Neural progenitor cell (in vitro differentiated cells): ENCODE measurements around the gene PRR22. TPM values are rescaled to one million over a fixed set of nuclear protein-coding genes. Genes with fewer than 3 reads are reported as not detected.

Experiments
- DNase-seq: peaks from one replicate; pipeline ENCODE4 v3.0.0-alpha.2; 2016; ENCODE audit warnings: low spot score
- H2AFZ ChIP-seq: fragments of 200-600 bp; sonication (generic); replicated peaks from 2 replicates; pipeline ENCODE4 v1.6.1; 2016; ENCODE audit warnings: antibody characterized with exemption
- H3F3A ChIP-seq: fragments of 200-600 bp; sonication (generic); 2 replicates; pipeline ENCODE4 v1.6.1; 2016; ENCODE audit warnings: antibody characterized with exemption, low read depth
- H3K27ac ChIP-seq: fragments of 200-600 bp; sonication (generic); 2 replicates; pipeline ENCODE4 v1.5.1; 2016; ENCODE audit warnings: mild to moderate bottlenecking
- H3K27me3 ChIP-seq: fragments of 200-600 bp; sonication (generic); 2 replicates; pipeline ENCODE4 v1.6.1; 2016; ENCODE audit warnings: mild to moderate bottlenecking, moderate library complexity
- H3K36me3 ChIP-seq: fragments of 200-600 bp; sonication (generic); 2 replicates; pipeline ENCODE4 v1.5.1; 2016
- H3K4me1 ChIP-seq: fragments of 200-600 bp; sonication (generic); 2 replicates; pipeline ENCODE4 v1.6.1; 2016; ENCODE audit warnings: mixed run types
- H3K4me2 ChIP-seq: fragments of 200-600 bp; sonication (generic); 2 replicates; pipeline ENCODE4 v1.6.1; 2016
- H3K4me3 ChIP-seq: fragments of 200-600 bp; sonication (generic); 2 replicates; pipeline ENCODE4 v1.5.1; 2016
- H3K79me2 ChIP-seq: fragments of 200-600 bp; sonication (generic); 2 replicates; pipeline ENCODE4 v1.6.1; 2016; ENCODE audit warnings: low read depth
- H3K9ac ChIP-seq: fragments of 200-600 bp; sonication (generic); 2 replicates; pipeline ENCODE4 v1.6.1; 2016
- H3K9me3 ChIP-seq: fragments of 200-600 bp; sonication (generic); 2 replicates; pipeline ENCODE4 v1.5.1; 2016; ENCODE audit warnings: low read depth
- H4K20me1 ChIP-seq: fragments of 200-600 bp; sonication (generic); 2 replicates; pipeline ENCODE4 v1.6.1; 2016; ENCODE audit warnings: low read depth
- H3K27ac Mint-ChIP-seq: 3 replicates; pipeline ENCODE4 v1.8.0; 2021; ENCODE audit warnings: mixed read lengths
- H3K27me3 Mint-ChIP-seq: 2 replicates; pipeline ENCODE4 v1.8.0; 2022; ENCODE audit warnings: low read depth, mild to moderate bottlenecking, inconsistent platforms, moderate library complexity, mixed read lengths; ENCODE audit not compliant: insufficient read depth
- H3K36me3 Mint-ChIP-seq: 3 replicates; pipeline ENCODE4 v1.8.0; 2021; ENCODE audit warnings: mixed read lengths
- H3K4me1 Mint-ChIP-seq: 3 replicates; pipeline ENCODE4 v1.8.0; 2021; ENCODE audit warnings: mixed read lengths
- H3K4me3 Mint-ChIP-seq: 3 replicates; pipeline ENCODE4 v1.8.0; 2021; ENCODE audit warnings: mild to moderate bottlenecking, moderate library complexity, mixed read lengths
- H3K9me3 Mint-ChIP-seq: 3 replicates; pipeline ENCODE4 v1.8.0; 2020; ENCODE audit warnings: mixed read lengths
- EZH2 ChIP-seq: fragments of 200-600 bp; sonication (generic); IDR thresholded peaks from 2 replicates; pipeline ENCODE4 v1.6.1; 2017; ENCODE audit warnings: antibody characterized with exemption, mild to moderate bottlenecking, moderate library complexity
- EZH2phosphoT487 ChIP-seq: fragments of 200-600 bp; sonication (generic); IDR thresholded peaks from 2 replicates; pipeline ENCODE4 v1.6.1; 2017; ENCODE audit warnings: antibody characterized with exemption
- total RNA-seq: library from RNA; depleted of rRNA; stranded (reverse); fragments of >200 nt; gene quantifications from 2 replicates; pipeline ENCODE4 v1.2.3, GENCODE V29; 2015; ENCODE audit warnings: low replicate concordance
- TF ChIP-seq, protein P1 (sequence below): fragments of 200-600 bp; sonication (generic); IDR thresholded peaks from 2 replicates; pipeline ENCODE4 v1.5.1; 2017; ENCODE audit warnings: antibody characterized with exemption, mild to moderate bottlenecking

The PRR22 gene
- total RNA-seq, 1 donor from 2014 or later, result not detected

DNA sequence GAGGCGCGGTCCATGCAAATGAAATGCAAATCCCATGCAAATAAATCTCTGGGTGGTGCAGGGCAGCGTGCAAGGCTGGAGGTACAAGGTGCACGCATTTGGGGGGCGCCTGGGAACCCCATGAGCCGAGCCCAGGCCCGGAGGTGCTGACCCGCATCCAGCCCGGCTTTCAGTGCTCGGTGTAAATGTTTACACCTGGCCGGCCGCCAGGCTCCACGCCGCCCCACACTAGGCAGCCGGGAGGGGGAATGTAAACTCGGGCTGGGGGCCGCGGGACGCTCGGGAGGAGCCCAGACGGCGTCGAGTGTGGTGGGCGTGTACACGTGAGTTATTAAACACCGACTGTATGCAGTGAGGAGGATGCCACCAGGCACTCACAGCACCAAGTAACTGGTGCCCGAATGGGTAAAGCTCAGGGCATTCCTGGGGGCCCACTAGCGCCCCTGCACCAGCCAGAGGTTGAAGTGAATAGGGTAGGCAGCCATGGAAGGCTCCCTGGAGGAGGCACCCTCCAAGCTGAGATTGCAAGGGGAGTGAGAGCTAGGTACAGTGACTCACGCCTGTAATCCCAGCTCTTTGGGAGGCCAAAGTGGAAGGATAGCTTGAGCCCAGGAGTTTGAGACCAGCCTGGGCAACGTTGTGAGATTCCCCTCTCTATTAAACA lies 37.8 kb upstream of the PRR22 start:
- Histone ChIP-seq H3K27ac (no peak overlapping the region), H4K20me1 (peaks cover 5% of the 10 kb centered on the region), H3K27me3 (no peaks in the 10 kb centered on the region), H3K4me1 (peaks cover 4% of the 10 kb centered on the region), H3K79me2 (no peaks in the 10 kb centered on the region), H3K4me3 (no peak overlapping the region), H3K36me3 (no peaks in the 10 kb centered on the region), H3K9ac (no peak overlapping the region), H3K4me2 (no peak overlapping the region), H3F3A (peaks cover 12% of the 10 kb centered on the region), H3K9me3 (no peaks in the 10 kb centered on the region), H2AFZ (no peak overlapping the region)
- Mint-ChIP-seq H3K27ac (no peak overlapping the region), H3K4me3 (no peak overlapping the region), H3K9me3 (no peaks in the 10 kb centered on the region), H3K27me3 (peaks cover 11% of the 10 kb centered on the region), H3K4me1 (peaks cover 4% of the 10 kb centered on the region), H3K36me3 (no peaks in the 10 kb centered on the region)
- TF ChIP-seq EZH2 (no peak), EZH2phosphoT487 (no peak)
- TF ChIP-seq, protein P1, sequence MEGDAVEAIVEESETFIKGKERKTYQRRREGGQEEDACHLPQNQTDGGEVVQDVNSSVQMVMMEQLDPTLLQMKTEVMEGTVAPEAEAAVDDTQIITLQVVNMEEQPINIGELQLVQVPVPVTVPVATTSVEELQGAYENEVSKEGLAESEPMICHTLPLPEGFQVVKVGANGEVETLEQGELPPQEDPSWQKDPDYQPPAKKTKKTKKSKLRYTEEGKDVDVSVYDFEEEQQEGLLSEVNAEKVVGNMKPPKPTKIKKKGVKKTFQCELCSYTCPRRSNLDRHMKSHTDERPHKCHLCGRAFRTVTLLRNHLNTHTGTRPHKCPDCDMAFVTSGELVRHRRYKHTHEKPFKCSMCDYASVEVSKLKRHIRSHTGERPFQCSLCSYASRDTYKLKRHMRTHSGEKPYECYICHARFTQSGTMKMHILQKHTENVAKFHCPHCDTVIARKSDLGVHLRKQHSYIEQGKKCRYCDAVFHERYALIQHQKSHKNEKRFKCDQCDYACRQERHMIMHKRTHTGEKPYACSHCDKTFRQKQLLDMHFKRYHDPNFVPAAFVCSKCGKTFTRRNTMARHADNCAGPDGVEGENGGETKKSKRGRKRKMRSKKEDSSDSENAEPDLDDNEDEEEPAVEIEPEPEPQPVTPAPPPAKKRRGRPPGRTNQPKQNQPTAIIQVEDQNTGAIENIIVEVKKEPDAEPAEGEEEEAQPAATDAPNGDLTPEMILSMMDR, result no peak
- DNase-seq, result no peak

DNA sequence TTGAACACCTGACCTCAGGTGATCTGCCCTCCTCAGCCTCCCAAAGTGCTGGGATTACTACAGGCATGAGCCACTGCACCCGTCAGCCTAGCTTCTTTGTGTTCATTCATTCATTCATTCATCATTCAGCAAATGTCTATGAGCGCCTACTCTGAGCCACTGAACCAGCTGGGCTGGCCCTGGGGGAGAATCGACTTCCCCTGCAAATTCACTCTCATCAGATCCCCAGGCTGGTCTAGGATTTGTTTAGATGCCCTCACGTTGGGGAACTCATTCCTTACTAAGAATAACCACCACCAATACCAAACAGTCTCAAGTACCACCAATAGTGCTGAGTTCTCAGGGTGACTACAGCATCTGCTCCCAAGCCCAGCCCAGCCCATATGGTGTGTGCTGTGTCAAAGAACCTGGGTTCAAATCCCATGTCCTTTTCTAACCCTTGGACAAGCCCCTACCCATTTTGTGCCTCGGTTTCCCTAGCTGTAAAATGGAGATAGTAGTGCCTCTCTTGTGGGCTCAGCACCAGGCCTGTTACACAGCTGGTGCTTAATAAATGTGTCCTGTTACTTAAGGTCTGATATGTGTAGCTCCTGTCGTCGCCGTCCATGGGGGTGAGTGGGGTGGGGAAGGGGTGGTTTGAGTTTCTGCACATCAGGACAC lies 37.1 kb upstream of the PRR22 start:
- Histone ChIP-seq H3K36me3 (no peaks in the 10 kb centered on the region), H3K27me3 (no peaks in the 10 kb centered on the region), H2AFZ (no peak overlapping the region), H3K27ac (no peak overlapping the region), H4K20me1 (peaks cover 5% of the 10 kb centered on the region), H3K9me3 (no peaks in the 10 kb centered on the region), H3K79me2 (no peaks in the 10 kb centered on the region), H3K9ac (no peak overlapping the region), H3F3A (peaks cover 5% of the 10 kb centered on the region), H3K4me1 (peaks cover 4% of the 10 kb centered on the region), H3K4me3 (no peak overlapping the region), H3K4me2 (no peak overlapping the region)
- no peak for DNase-seq
- no peak for TF ChIP-seq EZH2phosphoT487
- TF ChIP-seq EZH2, result no peak
- TF ChIP-seq, protein P1, result no peak
- H3K27me3 Mint-ChIP-seq, result peaks cover 7% of the 10 kb centered on the region
- peaks cover 2% of the 10 kb centered on the region for H3K4me1 Mint-ChIP-seq
- H3K9me3 Mint-ChIP-seq, result no peaks in the 10 kb centered on the region
- H3K27ac Mint-ChIP-seq, result no peak overlapping the region
- no peaks in the 10 kb centered on the region for H3K36me3 Mint-ChIP-seq
- no peak overlapping the region for H3K4me3 Mint-ChIP-seq

DNA sequence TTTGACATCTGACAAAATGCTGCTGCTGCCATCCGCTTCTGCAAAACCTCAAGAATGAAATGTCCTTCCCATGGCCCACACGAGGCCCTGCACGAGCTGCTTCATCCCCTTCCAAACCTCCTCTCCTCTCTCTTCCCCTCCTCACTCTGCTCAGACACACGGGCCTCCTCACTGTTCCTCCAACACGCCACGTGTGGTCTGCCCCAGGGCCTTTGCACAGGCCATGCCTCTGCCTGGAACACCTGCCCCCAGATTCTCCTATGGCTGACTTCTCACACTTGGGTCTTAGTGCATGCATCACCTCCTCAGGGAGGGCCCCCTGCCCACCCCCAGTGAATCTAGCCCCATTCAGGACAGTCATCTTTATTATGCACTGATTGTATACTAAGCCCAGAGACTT lies 36.2 kb upstream of the PRR22 start:
- Histone ChIP-seq H3K36me3 (no peaks in the 10 kb centered on the region), H2AFZ (no peak overlapping the region), H3K4me1 (no peaks in the 10 kb centered on the region), H3K4me2 (no peak overlapping the region), H3K9ac (no peak overlapping the region), H3K27me3 (no peaks in the 10 kb centered on the region), H3K27ac (no peak overlapping the region), H4K20me1 (no peaks in the 10 kb centered on the region), H3K9me3 (no peaks in the 10 kb centered on the region), H3K79me2 (no peaks in the 10 kb centered on the region), H3K4me3 (no peak overlapping the region), H3F3A (no peaks in the 10 kb centered on the region)
- Mint-ChIP-seq H3K27me3 (peaks cover 7% of the 10 kb centered on the region), H3K36me3 (no peaks in the 10 kb centered on the region), H3K9me3 (no peaks in the 10 kb centered on the region), H3K4me1 (peaks cover 2% of the 10 kb centered on the region), H3K27ac (no peak overlapping the region), H3K4me3 (no peak overlapping the region)
- TF ChIP-seq EZH2 (no peak), EZH2phosphoT487 (no peak)
- TF ChIP-seq, protein P1, result no peak
- no peak for DNase-seq
